HepG2 (cell line): ENCODE measurements around the gene RASSF8. TPM values are rescaled to one million over a fixed set of nuclear protein-coding genes. Genes with fewer than 3 reads are reported as not detected.

Experiments
- ATAC-seq: fragments of 200-7000 bp; cut with Tn5 transposase; 3 replicates; pipeline ENCODE4 v1.9.1; 2020; ENCODE audit warnings: mild to moderate bottlenecking, moderate library complexity
- BruUV-seq: library from RNA; stranded (reverse); fragments of 400-500 nt; replicated peaks from 2 replicates; lab custom pipeline; 2021; lab: Mats Ljungman, UMichigan
- CTCF ChIA-PET: fragments of 300-600 bp; formaldehyde crosslinking; extraction: SDS; loops from one replicate; lab custom pipeline; 2021; ENCODE audit warnings: low total read pairs, inconsistent platforms, low intra/inter-chr PET ratio; lab: Yijun Ruan, JAX
- POLR2A ChIA-PET: fragments of 350-600 bp; sonication (Branson Sonifier 250); formaldehyde crosslinking; loops from one replicate; lab custom pipeline; 2020; ENCODE audit warnings: antibody characterized with exemption, inconsistent platforms; lab: Yijun Ruan, JAX
- DNase-seq: peaks from one replicate; pipeline ENCODE4 v3.0.0-alpha.2; 2015; ENCODE audit warnings: low spot score
- FAIRE-seq: peaks from 3 replicates; lab custom pipeline; 2011; peaks lifted over from hg19 to GRCh38; lab: Jason Lieb, UNC
- H2AFZ ChIP-seq: one replicate; pipeline ENCODE4 v1.6.1; 2011; ENCODE audit warnings: low read length, inconsistent platforms
- H3K27ac ChIP-seq: fragments of 300-600 bp; 3 replicates; pipeline ENCODE4 v1.8.0; 2011; ENCODE audit warnings: mixed run types, mild to moderate bottlenecking, mixed read lengths, low read length, inconsistent platforms; ENCODE audit not compliant: insufficient read depth; ENCODE audit errors: extremely low read length
- H3K27me3 ChIP-seq, 2 experiments: fragments of 200-600 bp in 1 of 2; 2 replicates in 1 of 2; 3 replicates in 1 of 2; pipeline versions ENCODE4 v1.6.0 to v1.8.0; 2011; ENCODE audit warnings: low read length in 2 of 2, mild to moderate bottlenecking in 2 of 2, moderate library complexity in 2 of 2, inconsistent platforms in 1 of 2; ENCODE audit not compliant: insufficient read depth in 2 of 2, control insufficient read depth in 1 of 2
- H3K36me3 ChIP-seq, 2 experiments: fragments of 200-600 bp in 1 of 2; replicated peaks in 1 of 2; 2 replicates in 1 of 2; 3 replicates in 1 of 2; pipeline versions ENCODE4 v1.5.1 to v1.8.0; 2011; ENCODE audit warnings: low read length in 2 of 2, inconsistent platforms in 1 of 2; ENCODE audit not compliant: insufficient read depth in 2 of 2, control insufficient read depth in 1 of 2
- H3K4me1 ChIP-seq: 2 replicates; pipeline ENCODE4 v1.5.1; 2012; ENCODE audit warnings: low read length, inconsistent platforms; ENCODE audit not compliant: insufficient read depth
- H3K4me2 ChIP-seq: 2 replicates; pipeline ENCODE4 v1.6.0; 2011; ENCODE audit warnings: low read depth, low read length, inconsistent platforms
- H3K4me3 ChIP-seq, 3 experiments: fragments of 200-600 bp in 1 of 3; sonication (generic), shearing (Covaris generic) in 1 of 3; replicated peaks in 1 of 3; 2 replicates each; pipeline ENCODE4 v1.5.1; 2011 to 2016; ENCODE audit warnings: low read length in 3 of 3, inconsistent platforms in 2 of 3, low read depth in 2 of 3, mild to moderate bottlenecking in 2 of 3, control low read depth in 1 of 3, mixed read lengths in 1 of 3; ENCODE audit not compliant: insufficient read depth in 1 of 3
- H3K79me2 ChIP-seq: one replicate; pipeline ENCODE4 v1.6.1; 2011; ENCODE audit warnings: low read length, inconsistent platforms; ENCODE audit not compliant: insufficient read depth
- H3K9ac ChIP-seq: 2 replicates; pipeline ENCODE4 v1.6.0; 2011; ENCODE audit warnings: mild to moderate bottlenecking, low read depth, low read length, inconsistent platforms; ENCODE audit not compliant: insufficient read depth
- H3K9me3 ChIP-seq: 2 replicates; pipeline ENCODE4 v1.5.1; 2012; ENCODE audit warnings: mild to moderate bottlenecking, low read length
- H4K20me1 ChIP-seq: 2 replicates; pipeline ENCODE4 v1.6.0; 2011; ENCODE audit warnings: inconsistent platforms, mild to moderate bottlenecking, low read length, moderate library complexity; ENCODE audit not compliant: insufficient read depth
- ASH2L ChIP-seq: fragments of 300-600, 200-600 bp; sonication (generic); IDR thresholded peaks from 2 replicates; pipeline ENCODE4 v1.7.0; 2017; ENCODE audit warnings: low read depth, mild to moderate bottlenecking, moderate library complexity, mixed read lengths, low read length; ENCODE audit not compliant: insufficient read length
- CC2D1A ChIP-seq: sonication (generic); formaldehyde crosslinking; IDR thresholded peaks from 2 replicates; pipeline ENCODE4 v1.8.1; 2023; ENCODE audit warnings: mild to moderate bottlenecking, missing genetic modification reagents
- CHD2 ChIP-seq: IDR thresholded peaks from 2 replicates; pipeline ENCODE4 v1.6.1; 2011; ENCODE audit warnings: low read depth, low read length, improper control_type of control experiment
- FLYWCH1 ChIP-seq: sonication (generic); formaldehyde crosslinking; IDR thresholded peaks from 2 replicates; pipeline ENCODE4 v1.8.1; 2023; ENCODE audit warnings: mild to moderate bottlenecking, missing genetic modification reagents
- HMG20A ChIP-seq: IDR thresholded peaks from 2 replicates; pipeline ENCODE4 v1.6.1; 2016; ENCODE audit warnings: borderline replicate concordance
- REST ChIP-seq, 2 experiments: IDR thresholded peaks; 2 replicates each; pipeline ENCODE4 v1.6.1; 2011 to 2012; ENCODE audit warnings: low read length in 2 of 2, borderline replicate concordance in 1 of 2, low read depth in 1 of 2, mild to moderate bottlenecking in 1 of 2, moderate library complexity in 1 of 2
- TMF1 ChIP-seq: sonication (generic); formaldehyde crosslinking; IDR thresholded peaks from 2 replicates; pipeline ENCODE4 v1.8.1; 2022; ENCODE audit warnings: low read depth, missing genetic modification reagents
- ZFP36L1 ChIP-seq: sonication (generic); formaldehyde crosslinking; IDR thresholded peaks from 2 replicates; pipeline ENCODE4 v1.8.0; 2022; ENCODE audit warnings: mild to moderate bottlenecking, missing genetic modification reagents, moderate library complexity
- ZNF326 ChIP-seq: sonication (generic); formaldehyde crosslinking; IDR thresholded peaks from 2 replicates; pipeline ENCODE4 v1.4.0; 2020; ENCODE audit warnings: missing genetic modification reagents, borderline replicate concordance
- ZNF572 ChIP-seq: sonication (generic); formaldehyde crosslinking; IDR thresholded peaks from 2 replicates; pipeline ENCODE4 v1.5.1; 2020; ENCODE audit warnings: mild to moderate bottlenecking, missing genetic modification reagents
- ZNF703 ChIP-seq: sonication (generic); formaldehyde crosslinking; IDR thresholded peaks from 2 replicates; pipeline ENCODE4 v1.5.1; 2020; ENCODE audit warnings: missing genetic modification reagents, mild to moderate bottlenecking, moderate library complexity, borderline replicate concordance
- ZSCAN21 ChIP-seq: sonication (generic); formaldehyde crosslinking; IDR thresholded peaks from 2 replicates; pipeline ENCODE4 v1.8.0; 2022; ENCODE audit warnings: mild to moderate bottlenecking, missing genetic modification reagents, moderate library complexity, borderline replicate concordance
- WGBS: methylation state at CpG from one replicate; pipeline ENCODE4 v1.1.6; 2017; ENCODE audit warnings: low lambda C conversion rate; 5-methylcytosine and 5-hydroxymethylcytosine counted together
- in situ Hi-C: cut with HindIII; loops from 2 replicates; pipeline ENCODE4 v1.10.0; 2017; ENCODE audit warnings: low pct_unique_long_range_greater_than_20kb; ENCODE audit not compliant: extremely low pct_ligation_motif_present
- intact Hi-C: fragments of 100-400 bp; cut with micrococcal nuclease; formaldehyde crosslinking; loops from one replicate; pipeline ENCODE4 v1.10.0; 2022; ENCODE audit not compliant: unreplicated experiment
- polyA plus RNA-seq, 8 experiments: library from polyadenylated mRNA; depleted of rRNA in 3 of 8; stranded (reverse) in 7 of 8; unstranded in 1 of 8; fragments of >200 nt; fragmentation: Illumina TruSeq in 4 of 8; extraction: Trizol in 4 of 8; gene quantifications; 2 replicates each; pipeline versions ENCODE4 v1.2.1 to v1.2.3, GENCODE V29; 2011 to 2016; ENCODE audit warnings: low read depth in 4 of 8, missing spikeins in 1 of 8, mixed read lengths in 1 of 8; ENCODE audit not compliant: insufficient read depth in 1 of 8
- total RNA-seq, 5 experiments: library from RNA; depleted of rRNA; stranded (reverse); fragments of >200 nt; fragmentation: Illumina TruSeq; extraction: Trizol; gene quantifications; 2 replicates each; pipeline ENCODE4 v1.2.3, GENCODE V29; 2016; ENCODE audit warnings: low read depth in 1 of 5
- TF ChIP-seq, protein P1 (sequence below): sonication (generic); formaldehyde crosslinking; IDR thresholded peaks from 2 replicates; pipeline ENCODE4 v1.5.0; 2020; ENCODE audit warnings: missing genetic modification reagents
- TF ChIP-seq, protein P2 (sequence below): sonication (generic); formaldehyde crosslinking; IDR thresholded peaks from 2 replicates; pipeline ENCODE4 v1.4.0; 2020; ENCODE audit warnings: mild to moderate bottlenecking, missing genetic modification reagents
- TF ChIP-seq, protein P3 (sequence below): sonication (generic); formaldehyde crosslinking; IDR thresholded peaks from 2 replicates; pipeline ENCODE4 v1.5.1; 2020; ENCODE audit warnings: missing genetic modification reagents, mild to moderate bottlenecking, borderline replicate concordance

The RASSF8 gene
- total and polyA plus RNA-seq, 2 of the 13 experiments (the other 11 are each of a cell fraction or from before 2014, with no cell fraction given): 0.82 to 9.2 TPM

DNA sequence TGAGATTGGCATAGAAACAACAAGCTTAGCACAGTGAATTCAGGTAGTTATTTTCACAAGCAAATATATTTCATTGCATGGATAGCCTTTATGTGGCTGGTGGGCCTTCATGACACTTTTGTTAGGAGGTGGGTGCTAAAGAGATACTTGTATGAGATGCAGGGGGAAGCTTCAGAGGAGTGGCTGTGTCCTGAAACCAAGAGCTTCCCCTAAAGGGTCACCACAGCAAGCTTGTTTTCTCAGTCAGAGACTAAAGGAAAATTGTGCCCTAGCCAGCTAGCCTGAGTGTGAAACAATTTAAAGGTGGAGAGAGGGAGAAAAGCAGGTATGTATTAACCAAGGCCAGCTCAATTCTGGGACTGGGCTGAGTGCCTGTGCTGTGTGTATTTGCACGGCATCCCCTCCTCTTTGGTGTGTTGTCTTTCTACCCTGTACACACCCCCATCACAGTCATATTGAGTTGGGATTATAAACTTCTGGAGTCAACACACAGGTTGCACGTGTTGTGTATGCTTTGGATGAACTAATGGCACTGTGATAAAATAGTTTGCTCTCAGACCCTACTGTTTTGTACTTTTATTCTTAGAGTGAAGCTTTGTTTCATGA, 79.2 kb downstream of the RASSF8 start:
- no TSS peak for BruUV-seq
- POLR2A ChIA-PET: no interaction called here
- 53% methylated on average over 2 of the region's 2 CpGs for WGBS
- no peaks in the 10 kb centered on the region for H3K79me2 ChIP-seq
- no peaks in the 10 kb centered on the region for H3K36me3 ChIP-seq
- H3K9me3 ChIP-seq: no peaks in the 10 kb centered on the region
- FAIRE-seq: no peak
- no peaks in the 10 kb centered on the region for H3K4me1 ChIP-seq
- no peak for DNase-seq
- H3K9ac ChIP-seq: no peak overlapping the region
- no peak overlapping the region for H3K4me2 ChIP-seq
- CTCF ChIA-PET: no interaction called here
- H4K20me1 ChIP-seq: no peaks in the 10 kb centered on the region
- no peak overlapping the region for H3K4me3 ChIP-seq
- no peak overlapping the region for H2AFZ ChIP-seq
- intact Hi-C loops (no loop called here), in situ Hi-C loops (no loop called here)
- no peaks in the 10 kb centered on the region for H3K27me3 ChIP-seq
- ATAC-seq: no peak
- no peak overlapping the region for H3K27ac ChIP-seq
- no peak for TF ChIP-seq FLYWCH1 (CRISPR knock-in tag)
- no peak for TF ChIP-seq CHD2
- TF ChIP-seq, protein P1, sequence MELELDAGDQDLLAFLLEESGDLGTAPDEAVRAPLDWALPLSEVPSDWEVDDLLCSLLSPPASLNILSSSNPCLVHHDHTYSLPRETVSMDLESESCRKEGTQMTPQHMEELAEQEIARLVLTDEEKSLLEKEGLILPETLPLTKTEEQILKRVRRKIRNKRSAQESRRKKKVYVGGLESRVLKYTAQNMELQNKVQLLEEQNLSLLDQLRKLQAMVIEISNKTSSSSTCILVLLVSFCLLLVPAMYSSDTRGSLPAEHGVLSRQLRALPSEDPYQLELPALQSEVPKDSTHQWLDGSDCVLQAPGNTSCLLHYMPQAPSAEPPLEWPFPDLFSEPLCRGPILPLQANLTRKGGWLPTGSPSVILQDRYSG (CRISPR knock-in tag): no peak
- TF ChIP-seq ZNF326 (CRISPR knock-in tag): no peak
- TF ChIP-seq, protein P2, sequence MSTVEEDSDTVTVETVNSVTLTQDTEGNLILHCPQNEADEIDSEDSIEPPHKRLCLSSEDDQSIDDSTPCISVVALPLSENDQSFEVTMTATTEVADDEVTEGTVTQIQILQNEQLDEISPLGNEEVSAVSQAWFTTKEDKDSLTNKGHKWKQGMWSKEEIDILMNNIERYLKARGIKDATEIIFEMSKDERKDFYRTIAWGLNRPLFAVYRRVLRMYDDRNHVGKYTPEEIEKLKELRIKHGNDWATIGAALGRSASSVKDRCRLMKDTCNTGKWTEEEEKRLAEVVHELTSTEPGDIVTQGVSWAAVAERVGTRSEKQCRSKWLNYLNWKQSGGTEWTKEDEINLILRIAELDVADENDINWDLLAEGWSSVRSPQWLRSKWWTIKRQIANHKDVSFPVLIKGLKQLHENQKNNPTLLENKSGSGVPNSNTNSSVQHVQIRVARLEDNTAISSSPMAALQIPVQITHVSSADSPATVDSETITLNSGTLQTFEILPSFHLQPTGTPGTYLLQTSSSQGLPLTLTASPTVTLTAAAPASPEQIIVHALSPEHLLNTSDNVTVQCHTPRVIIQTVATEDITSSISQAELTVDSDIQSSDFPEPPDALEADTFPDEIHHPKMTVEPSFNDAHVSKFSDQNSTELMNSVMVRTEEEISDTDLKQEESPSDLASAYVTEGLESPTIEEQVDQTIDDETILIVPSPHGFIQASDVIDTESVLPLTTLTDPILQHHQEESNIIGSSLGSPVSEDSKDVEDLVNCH (CRISPR knock-in tag): no peak
- TF ChIP-seq, protein P3, sequence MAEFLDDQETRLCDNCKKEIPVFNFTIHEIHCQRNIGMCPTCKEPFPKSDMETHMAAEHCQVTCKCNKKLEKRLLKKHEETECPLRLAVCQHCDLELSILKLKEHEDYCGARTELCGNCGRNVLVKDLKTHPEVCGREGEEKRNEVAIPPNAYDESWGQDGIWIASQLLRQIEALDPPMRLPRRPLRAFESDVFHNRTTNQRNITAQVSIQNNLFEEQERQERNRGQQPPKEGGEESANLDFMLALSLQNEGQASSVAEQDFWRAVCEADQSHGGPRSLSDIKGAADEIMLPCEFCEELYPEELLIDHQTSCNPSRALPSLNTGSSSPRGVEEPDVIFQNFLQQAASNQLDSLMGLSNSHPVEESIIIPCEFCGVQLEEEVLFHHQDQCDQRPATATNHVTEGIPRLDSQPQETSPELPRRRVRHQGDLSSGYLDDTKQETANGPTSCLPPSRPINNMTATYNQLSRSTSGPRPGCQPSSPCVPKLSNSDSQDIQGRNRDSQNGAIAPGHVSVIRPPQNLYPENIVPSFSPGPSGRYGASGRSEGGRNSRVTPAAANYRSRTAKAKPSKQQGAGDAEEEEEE (CRISPR knock-in tag): no peak
- no peak for TF ChIP-seq ZNF703 (CRISPR knock-in tag)
- no peak for TF ChIP-seq CC2D1A (CRISPR knock-in tag)
- TF ChIP-seq ZFP36L1 (CRISPR knock-in tag): no peak
- no peak for TF ChIP-seq ZNF572
- TF ChIP-seq HMG20A (CRISPR knock-in tag): no peak
- no peak for TF ChIP-seq ZSCAN21 (CRISPR knock-in tag)
- TF ChIP-seq TMF1 (CRISPR knock-in tag): no peak
- no peak for TF ChIP-seq ASH2L
- TF ChIP-seq REST (IDR thresholded peaks at IDR 0.05; ENCODE audit: borderline replicate concordance in 1 of 2, low read depth in 1 of 2, low read length in 2 of 2): no peak
